Activated T-cell treated with anti-CD3 and anti-CD28 coated beads for 24 hours (primary cell): Measurements from ENCODE around the gene CHST11.

Source experiments
- DNase-seq: peaks from one replicate; pipeline ENCODE4 v3.0.0-alpha.2; 2020; ENCODE audit warnings: low read depth

Gene CHST11

DNA sequence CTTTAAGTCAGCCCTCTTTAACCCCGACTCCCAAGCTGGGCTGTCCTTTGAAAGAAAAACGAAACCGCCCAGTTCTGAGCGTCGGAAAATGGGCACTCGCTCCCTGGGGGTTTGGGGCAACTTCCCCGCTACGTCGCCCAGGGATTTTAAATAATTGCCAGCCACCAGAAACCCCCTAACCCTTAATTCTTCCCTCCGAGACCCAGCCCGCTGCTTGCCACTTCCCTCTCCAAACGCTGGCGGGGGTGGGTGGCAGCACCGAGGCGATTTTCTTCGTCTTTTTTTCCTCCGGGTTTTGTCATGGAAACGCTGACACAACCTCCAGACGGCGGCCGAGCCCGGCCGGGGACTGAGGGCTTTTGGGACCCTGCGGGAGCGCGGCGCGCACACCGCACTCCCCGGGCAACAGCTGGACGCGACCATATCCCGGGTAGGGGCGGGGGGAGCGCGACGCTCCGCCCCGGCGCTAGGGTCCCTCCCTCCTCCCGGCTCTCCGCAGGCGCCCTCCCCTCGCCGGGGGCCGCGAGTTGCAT is at the start of gene CHST11:
TSS of gene CHST11 (plus strand) at position 532 of the 533 bp plus-strand sequence.
- peak; percentile 69 for DNase-seq

DNA sequence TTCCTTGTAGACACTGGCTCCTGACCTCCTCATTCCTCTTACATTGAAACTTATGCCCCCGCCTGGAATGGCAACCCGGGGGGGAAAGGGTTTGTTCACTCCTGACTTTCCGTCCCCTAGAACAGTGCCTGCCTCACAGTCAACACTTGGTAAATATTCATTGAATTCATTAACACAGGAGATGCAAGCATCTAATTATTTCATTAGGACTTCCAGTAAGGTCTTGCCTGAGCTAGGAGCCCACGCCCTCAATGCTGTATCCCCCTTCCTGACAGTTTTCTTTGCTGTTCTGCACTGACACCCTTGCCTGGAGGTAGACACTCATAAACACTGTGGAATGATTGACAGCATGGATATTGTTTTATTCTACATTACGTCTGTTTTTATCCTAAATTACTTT is 49.3 kb upstream of the CHST11 start:
- no peak for DNase-seq

DNA sequence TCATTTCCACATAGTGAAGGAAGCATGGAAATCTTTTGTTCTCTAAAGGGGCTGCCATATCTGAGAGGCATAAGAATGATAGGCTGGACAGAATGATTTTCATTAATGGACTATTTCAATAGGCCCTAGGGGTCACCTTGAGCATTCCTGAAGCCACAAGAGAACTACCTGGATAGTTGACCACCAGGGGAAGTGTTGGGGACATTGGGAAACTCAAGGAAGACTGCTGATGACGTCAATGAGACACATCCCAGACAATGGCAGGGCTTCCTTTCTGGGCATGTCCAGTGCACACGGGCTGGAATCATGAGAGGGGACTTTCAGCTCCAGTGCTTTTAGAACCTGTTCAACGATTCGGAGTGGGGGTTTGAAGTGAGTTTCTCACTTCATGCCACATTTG is 48.8 kb upstream of the CHST11 start:
- no peak for DNase-seq

DNA sequence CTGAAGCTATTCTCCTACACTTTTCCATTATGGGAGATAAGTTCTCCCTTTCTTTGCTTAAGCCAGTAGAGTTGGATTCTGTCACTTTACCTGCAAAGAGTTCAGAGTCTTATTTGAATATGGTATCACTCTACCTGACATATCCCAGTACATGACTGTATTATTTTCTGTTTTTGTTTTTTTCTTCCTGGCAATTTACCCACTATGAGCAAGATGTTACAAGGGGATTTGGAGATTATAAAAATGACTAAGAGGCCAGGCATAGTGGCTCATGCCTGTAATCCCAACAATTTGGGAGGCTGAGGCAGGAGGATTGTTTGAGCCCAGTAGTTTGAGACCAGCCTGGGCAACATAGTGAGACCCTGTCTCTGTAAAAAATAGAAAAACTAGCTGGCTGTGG is 46.4 kb upstream of the CHST11 start:
- DNase-seq = no peak

DNA sequence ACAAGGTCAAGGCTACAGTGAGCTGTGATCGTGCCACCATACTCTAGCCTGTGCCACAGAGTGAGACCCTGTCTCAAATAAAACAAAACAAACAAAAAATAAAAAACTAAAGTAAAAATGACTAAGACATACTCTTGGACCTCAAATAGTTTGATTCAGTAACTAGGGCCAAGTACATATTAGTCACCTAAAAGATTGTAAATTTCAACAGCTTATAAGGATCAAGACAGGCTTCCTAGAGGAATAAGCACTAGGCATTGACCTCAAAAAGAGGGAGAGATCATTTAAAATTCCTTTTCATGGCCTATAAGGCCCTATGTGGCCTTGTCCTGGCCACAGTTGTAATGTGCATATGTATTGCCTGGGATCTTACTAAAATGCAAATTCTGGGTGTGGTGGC is 46.0 kb upstream of the CHST11 start:
- no peak for DNase-seq

DNA sequence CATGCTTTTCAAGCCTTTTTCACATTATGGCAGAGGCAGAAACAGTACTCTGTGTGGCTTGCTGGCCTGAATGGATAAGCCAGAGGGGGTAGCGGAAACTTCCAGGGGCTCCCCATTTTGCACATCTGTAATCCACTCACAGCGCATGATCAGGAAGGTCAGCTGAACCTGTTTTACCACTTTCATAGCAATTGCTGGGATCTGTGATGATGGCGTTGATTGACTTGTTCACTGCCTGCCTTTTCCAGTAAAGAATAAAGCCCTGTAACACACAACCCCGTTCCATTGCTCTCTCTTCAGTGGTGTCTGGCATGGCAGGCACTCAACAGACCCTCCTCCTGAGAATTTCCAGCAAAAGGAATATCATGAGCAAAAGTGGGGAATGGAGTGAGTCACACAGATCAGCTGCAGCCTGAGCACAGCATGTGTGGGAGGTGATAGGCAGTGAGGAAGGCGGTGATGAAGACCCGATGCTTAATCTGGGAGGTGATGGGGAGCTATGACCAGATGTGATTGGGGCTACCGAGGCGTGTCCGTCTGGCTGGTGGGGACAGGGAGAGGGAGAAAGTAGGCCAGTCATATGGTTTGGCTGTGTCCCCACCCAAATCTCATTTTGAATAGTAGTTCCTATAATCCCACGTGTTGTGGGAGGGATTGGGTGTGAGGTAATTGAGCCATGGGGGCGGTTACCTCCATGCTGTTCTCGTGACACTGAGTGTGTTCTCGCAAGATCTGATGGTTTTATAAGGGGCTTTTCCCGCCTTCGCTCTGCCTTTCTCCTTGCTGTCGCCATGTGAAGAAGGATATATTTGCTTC is 44.7 kb upstream of the CHST11 start:
- DNase-seq = no peak

GRCh38 chr12:104412681-104413080 is 44.1 kb upstream of the CHST11 start:
- no peak for DNase-seq

GRCh38 chr12:104413330-104413729 is 43.4 kb upstream of the CHST11 start:
- DNase-seq = no peak

DNA sequence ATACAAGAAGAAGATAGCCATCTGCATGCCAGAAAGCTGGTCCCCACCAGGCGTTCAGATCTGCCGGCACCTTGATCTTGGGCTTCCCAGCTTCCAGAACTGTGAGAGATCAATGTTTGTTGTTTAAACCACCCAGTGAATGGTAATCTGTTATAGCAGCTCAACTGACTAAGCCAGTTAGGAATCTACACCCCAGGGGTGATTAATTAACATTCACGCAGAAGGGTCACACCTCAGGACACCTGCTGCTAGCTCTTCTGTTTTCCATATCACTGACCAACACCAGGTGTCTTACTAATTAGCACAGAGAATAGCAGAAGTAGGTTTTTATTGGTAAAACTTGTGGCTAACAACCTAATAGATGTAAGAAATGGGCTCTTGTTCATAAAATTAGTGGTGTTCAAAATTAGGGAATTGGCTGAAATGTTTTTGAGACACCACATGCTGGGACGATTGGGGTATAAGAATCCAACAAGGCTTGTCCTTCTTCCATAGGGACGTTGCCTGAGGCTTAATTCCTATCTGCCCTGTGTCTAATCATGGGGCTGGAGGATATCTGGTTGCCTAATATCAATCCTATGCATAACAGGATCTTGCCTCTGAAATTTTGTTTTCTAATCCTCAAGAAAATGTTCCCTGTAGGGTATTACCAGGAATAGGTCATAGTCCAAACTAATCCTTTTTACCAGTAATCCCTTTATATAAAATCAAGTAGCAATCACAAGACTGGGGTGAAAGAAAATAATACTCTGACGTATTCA is 42.0 kb upstream of the CHST11 start:
- DNase-seq = no peak

GRCh38 chr12:104415342-104415980 is 41.3 kb upstream of the CHST11 start:
- no peak for DNase-seq

- no peak for DNase-seq
Observed at GRCh38 chr12:104416136-104416535, 40.6 kb upstream of the CHST11 start.

DNA sequence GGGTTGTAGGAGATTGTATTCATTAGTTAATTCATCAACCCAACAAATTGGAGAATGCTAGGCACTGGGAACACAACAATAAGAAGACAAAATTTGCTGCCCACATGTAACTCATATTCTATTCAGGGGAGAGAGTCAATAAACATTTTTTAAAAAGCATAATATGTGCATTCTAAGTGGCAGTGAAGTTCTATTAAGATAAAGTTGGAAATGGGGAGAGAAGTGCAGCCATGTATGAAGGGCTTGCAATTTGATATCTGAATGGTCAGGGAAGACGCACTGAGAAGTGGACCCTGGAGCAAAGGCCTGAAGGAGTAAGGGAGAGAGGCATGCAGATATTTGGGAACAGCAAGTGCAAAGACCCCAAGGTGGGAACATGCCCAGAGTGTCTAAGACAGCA is 40.2 kb upstream of the CHST11 start:
- DNase-seq = no peak

DNA sequence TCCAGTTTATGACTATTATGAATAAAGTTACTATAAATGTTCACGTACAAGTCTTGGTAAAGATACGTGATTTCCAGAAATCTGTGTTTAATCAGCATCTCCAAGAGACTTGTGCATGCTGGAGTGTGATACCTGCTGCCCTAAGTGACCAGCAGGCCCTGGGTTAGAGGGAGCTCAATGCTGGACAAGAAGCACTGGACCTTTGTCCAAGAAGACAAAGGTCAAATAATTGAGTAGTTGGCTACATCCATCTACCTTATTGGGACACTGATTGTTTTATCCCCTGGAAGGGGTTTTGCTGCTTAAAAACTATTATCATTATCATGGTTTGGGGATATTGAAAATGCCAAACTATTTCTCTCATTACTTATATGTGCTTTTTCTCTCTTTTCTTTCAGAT is 37.0 kb upstream of the CHST11 start:
- DNase-seq = no peak

- no peak for DNase-seq
Observed at GRCh38 chr12:104420868-104421267, 35.9 kb upstream of the CHST11 start.

DNA sequence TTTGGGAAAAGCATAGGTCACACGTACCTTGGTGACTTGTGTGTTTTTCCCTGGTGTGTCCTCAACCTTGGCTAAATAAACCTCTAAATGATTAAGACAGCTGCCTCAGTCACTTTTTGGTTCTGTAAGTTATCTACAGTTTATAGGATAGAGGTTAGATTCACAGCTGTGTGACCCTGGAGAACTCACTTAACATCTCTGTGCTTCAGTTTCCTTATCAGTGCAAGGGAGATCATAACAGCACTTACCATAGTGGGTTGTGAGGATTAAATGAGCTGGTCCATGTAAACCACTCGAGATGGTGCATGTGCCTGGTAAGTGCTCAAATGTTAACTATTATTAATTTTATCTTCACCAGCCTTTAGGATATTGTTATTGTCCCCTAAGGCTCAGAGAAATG is 35.4 kb upstream of the CHST11 start:
- no peak for DNase-seq

GRCh38 chr12:104422441-104422840 is 34.3 kb upstream of the CHST11 start:
- DNase-seq = no peak

DNA sequence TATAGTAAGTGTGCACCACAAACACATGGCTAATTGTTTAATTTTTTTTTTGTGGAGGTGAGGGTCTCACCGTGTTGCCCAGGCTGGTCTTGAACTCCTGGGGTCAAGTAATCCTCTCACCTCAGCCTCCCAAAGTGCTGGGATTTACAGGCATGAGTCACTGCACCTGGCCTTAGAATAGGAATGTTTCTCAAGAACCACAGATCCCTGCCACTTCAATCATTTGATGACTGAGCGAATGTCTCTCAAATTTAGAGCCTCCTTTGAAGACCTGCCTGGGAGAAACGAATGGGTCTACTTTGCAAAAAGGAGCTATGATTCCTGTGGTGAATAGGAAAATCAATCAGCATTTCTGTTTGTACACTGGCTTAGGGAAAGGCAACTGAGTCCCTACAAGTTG is 33.5 kb upstream of the CHST11 start:
- no peak for DNase-seq

- no peak for DNase-seq
Observed at GRCh38 chr12:104423809-104424208, 32.9 kb upstream of the CHST11 start.

DNA sequence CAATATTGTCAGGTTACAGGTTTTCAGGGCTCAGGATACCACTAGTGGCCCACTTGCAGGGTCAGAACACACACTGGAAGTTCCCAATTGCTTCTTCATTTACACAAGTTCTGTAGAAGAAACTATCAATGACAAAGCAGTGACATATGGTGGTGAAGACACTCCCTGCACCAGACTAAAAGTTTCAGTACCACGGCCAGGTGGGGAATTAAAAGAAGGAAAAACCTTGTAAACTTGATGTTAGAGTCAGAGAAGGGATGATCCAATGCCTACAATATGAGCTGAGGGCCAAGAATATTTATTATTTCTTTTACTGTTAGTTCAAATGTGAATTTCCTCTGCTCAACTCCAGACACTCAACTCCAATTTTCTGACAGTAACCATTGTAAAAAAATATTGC is 31.8 kb upstream of the CHST11 start:
- DNase-seq = no peak

- DNase-seq = no peak
Observed at GRCh38 chr12:104425614-104426013, 31.1 kb upstream of the CHST11 start.

DNA sequence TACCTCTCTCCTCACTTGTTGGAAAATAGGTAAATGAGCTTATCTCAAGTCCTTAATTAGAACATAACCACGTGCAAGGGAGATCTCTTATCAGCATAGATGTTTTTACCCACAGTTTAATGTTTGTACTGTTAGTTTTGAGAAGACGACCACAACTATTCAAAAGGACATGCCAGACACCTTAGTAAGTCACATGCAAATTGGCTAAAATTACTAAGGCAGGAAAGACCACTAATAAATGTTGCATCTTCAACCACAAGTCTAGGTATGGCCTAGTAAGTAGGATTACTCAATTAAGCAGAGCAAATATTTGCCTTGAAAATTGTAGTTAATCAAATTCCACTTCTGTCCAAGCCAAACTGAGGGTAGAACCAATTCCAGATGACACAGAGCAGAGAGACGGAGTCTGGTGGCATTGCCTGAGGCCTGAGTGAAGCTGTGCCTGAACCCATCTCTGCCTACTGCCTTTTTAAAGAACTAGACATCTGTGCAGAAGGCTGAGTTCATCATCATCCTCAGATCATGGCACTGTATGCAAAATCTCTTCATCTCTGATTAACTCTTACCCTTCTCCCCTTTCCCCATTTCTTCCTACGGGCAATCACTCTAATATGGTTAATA is 29.7 kb upstream of the CHST11 start:
- no peak for DNase-seq

DNA sequence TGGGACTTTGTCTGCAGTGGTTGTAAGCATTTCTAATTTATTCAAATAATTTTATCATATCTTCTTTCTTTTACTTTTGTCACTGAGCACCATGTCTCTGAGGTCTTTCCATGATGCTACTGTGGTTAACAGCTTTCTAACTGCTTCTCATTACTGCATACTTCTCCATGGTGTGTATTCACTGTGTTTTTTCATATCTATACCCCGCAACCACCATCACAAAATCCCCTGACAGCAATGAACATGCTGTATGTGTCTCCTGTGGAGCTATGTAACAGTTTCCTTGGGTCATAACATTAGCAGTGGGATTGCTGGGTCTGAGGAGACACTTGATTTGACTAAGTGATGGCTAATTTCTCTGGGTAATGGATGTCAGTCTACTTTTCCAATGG is 29.2 kb upstream of the CHST11 start:
- DNase-seq = no peak
